ENCODE results near the gene PTPRCAP. TPM values are rescaled to one million over a fixed set of nuclear protein-coding genes. Genes with fewer than 3 reads are reported as not detected.

The PTPRCAP gene
- total and polyA plus RNA-seq, 2 experiments from 2014 or later, result 3.2 to 6.1 TPM

DNA sequence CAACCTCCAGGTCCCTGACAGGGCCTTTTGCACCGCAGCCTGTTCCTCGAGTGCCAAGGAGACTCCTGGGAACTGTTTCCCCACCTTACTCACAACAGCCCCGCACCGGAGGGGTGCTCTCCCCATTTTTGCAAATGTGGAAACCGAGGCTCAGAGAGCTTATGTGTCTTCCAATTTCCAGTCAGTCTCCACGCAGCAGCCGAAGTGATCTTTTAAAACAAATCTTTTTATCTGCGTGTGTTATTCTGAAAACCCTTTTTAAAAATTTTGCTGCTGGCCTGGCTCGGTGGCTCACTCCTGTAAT, 32.0 kb upstream of the PTPRCAP start:
- H3K4me3 ChIP-seq, result peak overlapping the region; percentile 86
- no peak for DNase-seq (ENCODE audit: low read depth in 1 of 2, low spot score in 1 of 2)
- H3K27me3 ChIP-seq, result no peaks in the 10 kb centered on the region
- H3K36me3 ChIP-seq, result no peaks in the 10 kb centered on the region
- H3K4me1 ChIP-seq (ENCODE audit: low read depth), result peaks cover 4% of the 10 kb centered on the region
- TF ChIP-seq, protein P1, sequence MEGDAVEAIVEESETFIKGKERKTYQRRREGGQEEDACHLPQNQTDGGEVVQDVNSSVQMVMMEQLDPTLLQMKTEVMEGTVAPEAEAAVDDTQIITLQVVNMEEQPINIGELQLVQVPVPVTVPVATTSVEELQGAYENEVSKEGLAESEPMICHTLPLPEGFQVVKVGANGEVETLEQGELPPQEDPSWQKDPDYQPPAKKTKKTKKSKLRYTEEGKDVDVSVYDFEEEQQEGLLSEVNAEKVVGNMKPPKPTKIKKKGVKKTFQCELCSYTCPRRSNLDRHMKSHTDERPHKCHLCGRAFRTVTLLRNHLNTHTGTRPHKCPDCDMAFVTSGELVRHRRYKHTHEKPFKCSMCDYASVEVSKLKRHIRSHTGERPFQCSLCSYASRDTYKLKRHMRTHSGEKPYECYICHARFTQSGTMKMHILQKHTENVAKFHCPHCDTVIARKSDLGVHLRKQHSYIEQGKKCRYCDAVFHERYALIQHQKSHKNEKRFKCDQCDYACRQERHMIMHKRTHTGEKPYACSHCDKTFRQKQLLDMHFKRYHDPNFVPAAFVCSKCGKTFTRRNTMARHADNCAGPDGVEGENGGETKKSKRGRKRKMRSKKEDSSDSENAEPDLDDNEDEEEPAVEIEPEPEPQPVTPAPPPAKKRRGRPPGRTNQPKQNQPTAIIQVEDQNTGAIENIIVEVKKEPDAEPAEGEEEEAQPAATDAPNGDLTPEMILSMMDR (IDR thresholded peaks at IDR 0.05; ENCODE audit: low read depth, low read length), result no peak
- H3K9me3 ChIP-seq (ENCODE audit: low read depth), result no peaks in the 10 kb centered on the region
- H3K27ac ChIP-seq, result peak overlapping the region; percentile 59

DNA sequence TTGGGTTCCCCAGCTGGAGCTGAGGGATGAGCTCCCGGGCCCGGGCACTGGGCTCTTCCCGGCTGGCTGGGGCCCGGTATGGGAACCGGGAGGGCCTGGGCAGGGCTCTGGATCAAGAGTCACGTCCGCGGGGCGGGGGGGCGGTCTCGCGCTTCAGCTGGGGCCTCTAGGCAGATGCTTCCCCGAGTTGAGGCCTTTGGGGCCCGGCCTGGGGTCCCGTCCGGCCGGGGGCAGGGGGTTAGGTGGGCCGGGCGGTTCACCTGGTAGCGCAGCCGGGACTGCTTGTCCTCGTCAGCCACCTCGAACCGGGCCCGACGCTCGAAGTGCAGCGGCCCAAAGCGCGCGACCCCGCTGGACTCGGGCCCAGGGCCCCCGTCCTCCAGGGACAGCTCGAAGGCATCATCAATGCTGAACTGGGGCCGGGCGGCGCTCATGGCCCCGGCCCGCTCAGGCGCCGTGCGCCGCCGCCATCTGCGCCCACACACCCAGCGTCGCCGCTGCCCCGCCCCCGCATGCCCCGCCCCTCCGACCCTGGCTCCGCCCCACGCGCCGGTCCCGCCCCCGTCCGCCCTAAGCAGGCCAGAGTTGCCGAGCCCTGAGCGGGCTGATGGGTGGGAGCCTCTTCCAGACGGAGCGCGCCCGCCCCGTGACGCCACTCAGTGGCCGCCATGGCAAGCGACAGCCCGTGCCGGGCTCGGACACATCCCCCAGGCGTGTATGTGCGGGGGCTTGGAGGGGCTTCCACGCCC, 31.5 kb upstream of the PTPRCAP start, which contains the start of gene TMEM134:
Gene TMEM134 (minus strand): TSS at position 493 of the 749 bp plus-strand sequence. CDS start 59 bp downstream, at position 434.
- Histone ChIP-seq H3K27ac (peak within 1 kb of the TSS; percentile 59), H3K4me1 (ENCODE audit: low read depth) (peaks cover 4% of the 10 kb centered on the region), H3K4me3 (peak within 1 kb of the TSS; percentile 86), H3K36me3 (no peaks in the 10 kb centered on the region), H3K9me3 (ENCODE audit: low read depth) (no peaks in the 10 kb centered on the region), H3K27me3 (no peaks in the 10 kb centered on the region)
- DNase-seq (ENCODE audit: low read depth in 1 of 2, low spot score in 1 of 2), result peak; percentile 95 to 96
- TF ChIP-seq, protein P1 (IDR thresholded peaks at IDR 0.05; ENCODE audit: low read depth, low read length), result peak; percentile 45

DNA sequence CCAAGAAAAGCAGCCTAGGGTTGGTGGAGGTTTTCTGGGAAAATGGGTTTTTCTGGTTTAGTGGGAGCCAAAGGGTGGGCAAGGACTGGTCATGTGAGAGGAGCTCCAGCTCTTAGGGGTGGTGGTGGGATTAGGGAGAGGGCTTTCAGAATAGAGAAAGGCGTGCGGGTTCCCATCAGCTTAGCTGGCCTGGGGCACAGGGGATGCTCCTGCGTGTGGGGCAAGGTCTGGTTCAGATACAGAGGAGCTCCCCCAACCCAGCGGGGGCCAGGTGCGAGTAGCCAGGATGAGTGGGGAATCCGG, 30.9 kb upstream of the PTPRCAP start:
- peaks cover 4% of the 10 kb centered on the region for H3K4me1 ChIP-seq (ENCODE audit: low read depth)
- H3K27me3 ChIP-seq, result no peaks in the 10 kb centered on the region
- peak overlapping the region; percentile 86 for H3K4me3 ChIP-seq
- peak overlapping the region; percentile 41 for H3K27ac ChIP-seq
- DNase-seq (ENCODE audit: low read depth in 1 of 2, low spot score in 1 of 2), result no peak
- TF ChIP-seq, protein P1 (IDR thresholded peaks at IDR 0.05; ENCODE audit: low read depth, low read length), result no peak
- no peaks in the 10 kb centered on the region for H3K9me3 ChIP-seq (ENCODE audit: low read depth)
- no peaks in the 10 kb centered on the region for H3K36me3 ChIP-seq

DNA sequence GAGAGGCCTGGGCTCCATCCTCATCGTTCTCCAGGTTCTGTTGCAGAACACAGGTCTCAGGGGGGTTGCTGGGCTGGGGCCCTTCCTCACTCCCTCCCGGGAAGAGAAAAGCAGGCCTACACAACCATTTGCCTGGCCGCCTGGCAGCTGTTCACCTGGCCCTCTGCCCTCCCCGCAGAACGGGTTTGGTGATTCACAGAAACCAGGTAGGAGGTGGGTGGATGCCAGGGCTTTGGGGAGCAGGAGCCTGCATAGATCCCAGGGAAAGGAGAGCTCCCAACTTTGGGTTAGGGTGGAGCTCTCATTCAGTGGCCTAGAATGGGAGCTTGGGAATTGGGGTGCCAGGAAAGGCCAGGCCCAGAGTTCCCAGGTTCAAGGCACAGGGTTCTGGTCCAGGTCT, 30.6 kb upstream of the PTPRCAP start:
- H3K4me3 ChIP-seq, result peak overlapping the region; percentile 86
- H3K36me3 ChIP-seq, result no peaks in the 10 kb centered on the region
- H3K4me1 ChIP-seq (ENCODE audit: low read depth), result peaks cover 4% of the 10 kb centered on the region
- H3K9me3 ChIP-seq (ENCODE audit: low read depth), result no peaks in the 10 kb centered on the region
- H3K27ac ChIP-seq, result peak overlapping the region; percentile 41
- TF ChIP-seq, protein P1 (IDR thresholded peaks at IDR 0.05; ENCODE audit: low read depth, low read length), result no peak
- no peaks in the 10 kb centered on the region for H3K27me3 ChIP-seq
- DNase-seq (ENCODE audit: low read depth in 1 of 2, low spot score in 1 of 2), result no peak

DNA sequence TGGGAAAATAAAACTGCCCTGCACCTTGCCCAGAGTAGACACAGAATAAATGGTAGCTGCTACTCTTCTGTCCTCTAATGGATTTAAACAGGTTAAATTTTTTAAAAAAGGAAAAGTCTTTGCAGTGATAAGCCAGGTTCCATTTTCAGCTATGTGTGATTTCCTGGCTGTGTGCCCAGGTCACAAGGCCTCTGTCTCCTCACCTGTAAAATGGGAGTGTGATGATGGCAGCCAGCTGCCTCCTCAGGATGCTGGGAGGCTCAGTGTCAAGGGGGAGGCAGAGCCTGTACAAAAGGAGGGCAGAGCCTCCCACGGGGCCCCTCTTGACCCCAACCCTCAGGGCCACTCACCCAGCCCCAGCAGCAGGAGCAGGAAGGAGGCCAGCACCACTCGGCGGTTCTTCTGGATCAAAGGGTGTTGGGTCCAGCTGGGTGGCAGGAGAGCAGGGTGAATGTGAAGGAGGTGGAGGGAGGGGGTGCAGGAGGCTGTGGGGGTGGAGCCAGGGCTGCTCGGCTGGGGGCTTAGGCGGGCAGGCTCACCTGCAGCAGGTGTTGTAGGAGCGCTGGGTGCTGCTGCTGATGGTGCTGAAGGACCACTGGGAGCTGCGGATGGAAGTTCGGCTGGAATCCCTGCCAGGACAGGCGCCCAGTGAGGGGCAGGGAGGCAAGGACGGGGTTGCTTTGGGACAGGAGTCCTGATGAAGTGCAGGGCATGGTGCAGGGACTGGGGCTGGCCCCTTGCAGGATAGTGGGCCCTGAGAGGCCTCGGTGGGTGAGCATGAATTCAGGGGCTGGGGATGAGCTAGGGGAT, 29.7 kb upstream of the PTPRCAP start:
- Histone ChIP-seq H3K4me3 (no peak overlapping the region), H3K27me3 (no peaks in the 10 kb centered on the region), H3K27ac (no peak overlapping the region), H3K36me3 (no peaks in the 10 kb centered on the region), H3K4me1 (ENCODE audit: low read depth) (peaks cover 4% of the 10 kb centered on the region), H3K9me3 (ENCODE audit: low read depth) (no peaks in the 10 kb centered on the region)
- no peak for DNase-seq (ENCODE audit: low read depth in 1 of 2, low spot score in 1 of 2)
- TF ChIP-seq, protein P1 (IDR thresholded peaks at IDR 0.05; ENCODE audit: low read depth, low read length), result no peak

Data from cardiac muscle cell (in vitro differentiated cells and primary cell).